Middle frontal gyrus (tissue), 1 donor: Measurements from ENCODE around the gene CHFR.
"Not testable (repeated sequence)": the region's sequence is repeated elsewhere in the genome, so short reads cannot be mapped to it uniquely, and the experiment has no call there.

ENCODE experiments used
- DNase-seq: peaks from one replicate; pipeline ENCODE4 v3.0.0-alpha.2; 2015; ENCODE audit warnings: low spot score; ENCODE audit errors: extremely low spot score

Gene CHFR

DNA sequence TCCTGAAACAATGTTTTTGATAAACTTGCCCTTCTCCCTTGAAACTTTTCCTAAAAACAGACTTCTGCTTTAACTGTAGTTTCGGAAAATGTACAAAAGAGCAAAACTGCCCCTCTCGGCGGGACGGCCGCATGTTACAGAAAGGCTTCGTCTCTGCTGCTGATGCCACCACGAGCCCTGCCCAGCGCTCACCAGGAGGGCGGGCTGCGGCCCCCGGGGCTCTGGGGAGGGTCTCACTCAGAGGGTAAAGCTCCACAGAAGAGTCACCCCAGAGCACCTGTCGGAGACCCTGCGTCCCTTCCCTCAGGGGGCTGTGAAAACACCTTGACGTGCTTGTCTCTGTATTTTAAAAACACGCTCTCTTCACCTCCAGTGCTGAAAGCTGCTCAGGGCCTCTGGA, 46.3 kb downstream of the CHFR start:
- DNase-seq, result no peak

DNA sequence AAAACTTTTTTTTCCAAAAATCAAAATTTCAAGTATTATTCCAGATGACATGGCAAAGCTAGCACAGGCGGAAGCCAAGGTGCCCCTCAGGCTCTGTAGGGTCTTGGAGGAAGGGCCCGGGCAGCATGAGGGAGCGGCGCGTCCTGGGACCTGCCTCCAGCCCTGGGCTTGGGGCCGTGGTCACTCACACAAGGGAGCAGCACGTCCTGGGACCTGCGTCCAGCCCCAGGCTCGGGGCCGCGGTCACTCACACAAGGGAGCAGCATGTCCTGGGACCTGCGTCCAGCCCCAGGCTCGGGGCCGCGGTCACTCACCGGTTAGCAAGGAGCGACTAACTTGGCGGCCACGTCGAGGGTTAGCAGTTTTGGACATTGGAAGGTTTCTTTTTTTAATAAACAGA, 46.9 kb downstream of the CHFR start:
- no peak for DNase-seq

DNA sequence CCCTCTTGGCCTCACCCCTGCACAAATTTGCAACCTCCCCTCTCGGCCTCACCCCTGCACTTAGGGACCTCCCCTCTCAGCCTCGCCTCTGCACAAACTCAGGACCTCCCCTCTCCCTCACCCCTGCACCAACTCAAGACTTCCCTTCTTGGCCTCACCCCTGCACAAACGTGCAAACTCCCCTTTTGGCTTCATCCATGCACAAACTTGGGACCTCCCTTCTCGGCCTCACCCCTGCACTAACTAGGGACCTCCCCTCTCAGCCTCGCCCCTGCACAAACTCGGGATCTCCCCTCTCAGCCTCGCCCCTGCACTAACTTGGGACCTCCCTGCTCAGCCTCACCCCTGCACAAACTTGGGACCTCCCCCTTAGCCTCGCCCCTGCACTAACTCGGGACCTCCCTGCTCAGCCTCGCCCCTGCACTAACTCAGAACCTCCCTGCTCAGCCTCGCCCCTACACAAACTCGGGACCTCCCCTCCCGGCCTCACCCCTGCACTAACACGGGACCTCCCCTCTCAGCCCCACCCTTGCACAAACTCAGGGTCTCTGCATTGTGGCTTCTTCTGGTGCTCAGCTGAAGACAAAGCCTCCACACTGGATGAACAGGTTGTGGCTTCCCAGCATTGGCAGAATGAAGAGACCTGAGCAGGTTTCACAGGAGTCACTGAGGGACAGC, 47.7 kb downstream of the CHFR start:
- DNase-seq, result no peak

DNA sequence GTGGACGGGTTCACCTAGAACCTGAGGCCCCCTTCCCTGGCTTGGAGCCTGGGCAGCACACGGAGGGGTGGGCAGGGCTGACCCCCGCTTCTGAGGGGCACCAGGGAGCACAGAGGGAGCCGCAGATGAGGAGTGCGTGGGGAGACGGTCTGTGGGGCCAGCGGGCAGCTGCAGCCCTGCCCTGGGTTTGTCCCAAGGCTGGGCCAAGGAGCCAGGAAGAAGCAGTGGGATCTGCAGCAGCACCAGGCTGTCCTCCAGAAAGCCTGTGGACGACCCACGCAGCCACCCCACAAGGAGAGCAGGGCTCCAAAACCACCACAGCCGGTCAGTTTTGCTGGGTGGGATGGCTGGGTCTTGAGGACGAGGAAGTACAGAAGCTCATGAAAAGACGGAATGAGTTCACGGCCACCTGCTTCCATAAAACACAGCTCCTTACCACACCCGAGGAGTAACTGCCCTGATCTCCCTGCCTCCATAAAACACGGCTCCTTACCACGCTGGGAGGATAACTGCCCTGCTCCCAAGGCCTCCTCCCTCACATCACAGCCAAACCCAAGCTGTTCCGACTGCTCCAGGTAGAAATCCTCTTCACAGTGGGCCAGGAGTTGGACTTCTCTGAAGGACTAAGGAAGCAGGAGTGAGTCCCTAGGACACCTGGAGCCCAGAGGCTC, 48.9 kb downstream of the CHFR start:
- no peak for DNase-seq

DNA sequence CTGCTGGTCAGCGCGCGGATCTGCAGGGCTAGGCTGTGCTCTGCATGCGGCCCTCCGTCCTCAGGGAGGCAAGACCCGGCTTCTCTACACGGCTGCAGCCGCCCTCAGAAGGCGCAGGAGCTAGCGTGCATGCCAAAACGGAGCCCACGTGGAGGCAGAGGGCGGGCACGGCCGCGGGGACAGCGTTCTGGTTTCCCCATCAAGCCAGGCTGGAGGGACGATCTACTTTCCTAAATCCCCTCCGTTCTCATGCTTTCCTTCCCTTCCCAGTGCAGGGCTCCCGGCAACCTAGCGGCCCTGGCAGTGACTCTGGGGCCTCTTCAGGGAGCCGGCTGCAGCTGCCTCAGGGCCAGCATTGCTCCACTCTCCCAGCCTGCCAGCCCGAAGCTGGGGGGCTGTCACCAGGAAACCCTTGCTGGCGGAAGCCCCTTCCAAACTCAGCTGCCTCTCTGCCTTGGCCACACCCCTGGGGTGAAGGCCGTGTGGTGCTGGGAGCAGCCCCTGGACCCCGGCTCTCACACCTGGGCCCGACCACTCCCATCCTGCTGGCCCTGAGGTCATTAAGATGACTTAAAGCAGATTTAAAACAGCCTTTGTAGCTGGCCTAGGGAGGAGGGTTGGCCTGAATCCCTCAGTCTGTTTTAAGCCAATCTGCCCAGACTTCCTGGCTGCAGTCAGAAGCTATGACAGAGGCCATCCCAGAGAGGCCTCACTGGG, 49.6 kb downstream of the CHFR start:
- no peak for DNase-seq

DNA sequence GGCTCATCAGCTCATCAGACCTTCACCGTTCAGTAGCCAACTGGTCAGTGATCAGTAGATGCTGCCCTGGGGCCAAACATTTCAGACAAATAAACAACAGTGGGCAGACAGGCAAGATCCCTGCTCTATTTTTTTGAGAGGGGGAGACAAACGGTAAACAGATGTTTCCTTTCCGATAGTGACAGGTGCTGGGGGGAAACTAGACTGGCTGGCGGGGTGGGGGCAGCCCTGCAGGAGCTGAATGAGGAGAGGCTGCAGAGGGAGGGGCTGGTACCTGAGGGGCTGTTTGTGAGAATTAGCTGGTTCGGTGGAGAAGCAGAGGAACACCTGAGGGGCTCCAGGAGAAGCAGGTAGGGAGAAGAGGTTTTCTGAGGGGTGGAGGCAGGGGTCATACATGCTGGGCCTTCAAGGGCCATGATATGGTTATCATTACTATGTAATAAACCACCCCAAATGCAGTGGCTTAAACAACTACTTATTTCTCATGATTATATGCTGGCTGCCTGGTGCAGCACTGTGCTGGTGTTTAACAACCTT, 50.5 kb downstream of the CHFR start:
- no peak for DNase-seq

DNA sequence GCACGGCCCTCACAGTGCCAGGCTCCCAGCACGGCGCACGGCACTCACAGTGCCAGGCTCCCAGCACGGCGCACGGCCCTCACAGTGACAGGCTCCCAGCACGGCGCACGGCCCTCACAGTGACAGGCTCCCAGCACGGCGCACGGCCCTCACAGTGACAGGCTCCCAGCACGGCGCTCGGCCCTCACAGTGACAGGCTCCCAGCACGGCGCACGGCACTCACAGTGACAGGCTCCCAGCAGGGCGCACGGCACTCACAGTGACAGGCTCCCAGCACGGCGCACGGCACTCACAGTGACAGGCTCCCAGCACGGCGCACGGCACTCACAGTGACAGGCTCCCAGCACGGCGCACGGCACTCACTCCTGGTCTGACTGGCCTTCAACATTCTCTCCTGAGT, 51.2 kb downstream of the CHFR start:
- DNase-seq, result not testable (repeated sequence)

DNA sequence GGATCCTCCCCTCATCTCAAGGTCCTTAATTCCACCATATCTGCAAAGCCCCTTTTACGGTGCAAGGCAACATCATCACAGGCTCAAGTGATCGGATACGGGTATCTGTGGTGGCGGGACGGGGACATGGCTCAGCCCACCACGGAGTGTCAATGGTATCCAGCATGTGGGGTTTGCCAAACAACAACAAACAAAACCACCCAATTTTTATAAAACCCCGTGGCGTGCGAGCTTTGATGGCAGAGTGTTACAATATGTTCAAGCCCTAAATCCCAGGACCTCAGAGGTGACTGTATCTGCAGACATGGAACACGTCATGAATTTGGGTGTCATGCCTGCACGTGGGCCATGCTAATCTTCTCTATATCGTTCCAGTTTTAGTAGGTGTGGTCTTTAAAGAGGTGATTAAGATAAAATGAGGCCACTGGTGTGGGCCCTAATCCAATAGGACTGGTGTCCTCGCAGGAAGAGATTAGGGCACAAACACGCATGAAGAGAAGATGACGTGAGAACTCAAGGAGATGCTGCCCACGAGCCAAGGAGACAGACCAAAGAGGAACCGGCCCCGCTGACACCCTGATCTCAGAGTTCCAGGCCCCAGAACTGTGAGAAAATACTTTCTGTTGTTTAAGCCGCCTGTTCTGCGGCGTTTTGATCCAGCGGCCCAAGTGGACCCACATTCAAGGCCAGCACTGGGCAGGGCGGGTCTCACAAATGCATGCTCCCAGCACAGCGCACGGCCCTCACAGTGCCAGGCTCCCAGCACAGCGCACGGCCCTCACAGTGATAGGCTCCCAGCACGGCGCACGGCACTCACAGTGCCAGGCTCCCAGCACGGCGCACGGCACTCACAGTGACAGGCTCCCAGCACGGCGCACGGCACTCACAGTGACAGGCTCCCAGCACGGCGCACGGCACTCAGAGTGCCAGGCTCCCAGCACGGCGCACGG, 52.1 kb downstream of the CHFR start:
- no peak for DNase-seq

DNA sequence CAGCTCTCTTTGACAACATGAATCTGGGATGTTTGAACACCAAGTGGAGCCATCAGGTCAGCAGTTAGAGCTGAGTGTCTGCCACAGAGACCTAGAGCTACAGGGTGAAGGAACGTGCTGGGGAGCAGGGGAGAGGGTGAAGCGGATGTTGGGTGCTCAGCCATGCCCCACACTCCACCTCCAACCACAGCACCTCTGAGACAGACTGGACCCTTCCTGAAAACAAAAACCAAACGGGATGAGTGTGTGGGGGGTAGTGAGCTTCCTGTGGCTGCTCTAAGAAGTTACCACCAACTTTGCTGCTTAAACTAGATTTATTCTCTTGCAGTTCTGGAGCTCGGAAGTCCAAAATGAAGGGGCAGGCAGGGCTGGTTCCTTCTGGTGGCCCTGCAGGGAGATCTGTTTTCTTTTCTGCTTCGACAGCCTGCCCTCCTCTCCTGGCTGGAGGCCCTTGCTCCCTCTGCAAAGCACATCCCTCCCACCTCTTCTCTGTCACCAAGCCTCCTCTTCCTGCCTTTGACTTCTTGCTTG, 53.2 kb downstream of the CHFR start:
- DNase-seq, result no peak

DNA sequence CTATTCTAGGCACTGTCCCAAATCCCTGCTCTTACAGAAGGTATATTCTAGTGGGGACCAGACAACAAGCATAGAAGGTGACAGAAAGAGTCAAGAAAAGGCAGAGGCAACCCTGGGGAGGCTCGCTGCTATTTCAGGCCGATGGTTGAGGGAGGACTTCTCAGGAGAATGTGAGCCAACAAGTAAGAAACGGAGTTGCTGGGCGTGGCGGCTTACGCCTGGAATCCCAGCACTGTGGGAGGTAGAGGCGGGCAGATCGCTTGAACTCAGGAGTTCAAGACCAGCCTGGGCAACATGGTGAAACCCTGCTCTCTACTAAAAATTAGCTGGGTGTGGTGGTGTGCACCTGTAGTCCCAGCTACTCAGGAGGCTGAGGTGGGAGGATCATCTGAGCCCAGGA, 54.1 kb downstream of the CHFR start:
- DNase-seq, result no peak

DNA sequence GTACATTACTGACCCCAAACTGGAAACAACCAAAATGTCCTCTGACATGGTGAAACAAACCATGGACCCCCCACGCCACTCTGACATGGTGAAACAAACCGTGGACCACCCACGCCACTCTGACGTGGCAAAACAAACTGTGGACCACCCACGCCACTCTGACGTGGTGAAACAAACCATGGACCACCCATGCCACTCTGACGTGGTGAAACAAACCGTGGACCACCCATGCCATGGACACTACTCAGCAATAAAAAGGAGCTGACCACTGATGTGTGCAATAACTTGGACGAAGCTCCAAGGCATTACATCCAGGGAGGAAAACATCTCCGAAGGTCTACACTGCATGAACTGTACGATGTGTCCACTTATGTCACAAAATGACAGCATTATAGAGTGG, 55.6 kb downstream of the CHFR start:
- DNase-seq, result no peak

DNA sequence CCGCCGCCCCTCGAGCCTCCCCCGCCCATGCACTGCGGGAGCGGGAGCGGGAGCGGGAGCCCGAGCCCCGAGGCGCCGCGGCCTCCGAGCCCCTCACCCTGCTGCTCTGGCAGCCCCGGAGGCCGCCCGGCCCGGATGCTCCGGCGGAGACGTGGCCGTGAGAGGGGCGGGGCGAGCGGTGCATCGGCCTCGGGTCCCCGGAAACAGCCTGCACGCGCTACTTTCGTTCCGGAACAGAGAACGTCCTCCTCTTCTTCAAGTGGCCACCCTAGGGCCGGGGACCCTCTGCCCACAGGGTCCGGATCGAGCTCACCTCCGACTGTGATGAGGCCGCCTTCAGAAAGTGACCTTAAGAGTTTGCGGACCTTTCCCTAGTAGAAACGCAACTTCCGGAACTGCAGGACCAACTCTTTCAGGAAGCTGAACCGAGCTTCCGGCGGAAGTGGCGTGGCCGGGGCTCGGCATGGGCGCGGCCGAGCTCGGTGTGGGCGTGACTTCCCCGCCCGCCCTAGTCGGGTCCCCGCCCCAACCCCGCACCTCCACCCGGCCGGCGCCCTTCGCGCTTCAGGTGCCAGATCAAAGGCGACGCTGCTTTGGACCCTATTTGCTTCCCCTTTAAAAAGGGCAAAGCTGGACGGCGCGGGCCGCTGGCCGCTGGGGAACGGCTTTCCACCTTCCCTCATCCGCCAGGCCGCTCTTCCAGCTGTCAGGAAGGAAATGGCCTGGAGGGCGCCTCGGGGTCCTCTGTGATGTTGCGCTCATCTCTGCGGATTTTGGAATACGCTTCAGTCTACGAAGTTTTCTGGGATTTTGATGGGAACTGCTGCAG, 58.5 kb downstream of the CHFR start, which contains the start of gene GOLGA3:
Gene GOLGA3, minus strand, starts transcription at position 164 of the 829 bp plus-strand sequence. CDS start 6,741 bp downstream, outside the sequence.
- peak; percentile 81 for DNase-seq

DNA sequence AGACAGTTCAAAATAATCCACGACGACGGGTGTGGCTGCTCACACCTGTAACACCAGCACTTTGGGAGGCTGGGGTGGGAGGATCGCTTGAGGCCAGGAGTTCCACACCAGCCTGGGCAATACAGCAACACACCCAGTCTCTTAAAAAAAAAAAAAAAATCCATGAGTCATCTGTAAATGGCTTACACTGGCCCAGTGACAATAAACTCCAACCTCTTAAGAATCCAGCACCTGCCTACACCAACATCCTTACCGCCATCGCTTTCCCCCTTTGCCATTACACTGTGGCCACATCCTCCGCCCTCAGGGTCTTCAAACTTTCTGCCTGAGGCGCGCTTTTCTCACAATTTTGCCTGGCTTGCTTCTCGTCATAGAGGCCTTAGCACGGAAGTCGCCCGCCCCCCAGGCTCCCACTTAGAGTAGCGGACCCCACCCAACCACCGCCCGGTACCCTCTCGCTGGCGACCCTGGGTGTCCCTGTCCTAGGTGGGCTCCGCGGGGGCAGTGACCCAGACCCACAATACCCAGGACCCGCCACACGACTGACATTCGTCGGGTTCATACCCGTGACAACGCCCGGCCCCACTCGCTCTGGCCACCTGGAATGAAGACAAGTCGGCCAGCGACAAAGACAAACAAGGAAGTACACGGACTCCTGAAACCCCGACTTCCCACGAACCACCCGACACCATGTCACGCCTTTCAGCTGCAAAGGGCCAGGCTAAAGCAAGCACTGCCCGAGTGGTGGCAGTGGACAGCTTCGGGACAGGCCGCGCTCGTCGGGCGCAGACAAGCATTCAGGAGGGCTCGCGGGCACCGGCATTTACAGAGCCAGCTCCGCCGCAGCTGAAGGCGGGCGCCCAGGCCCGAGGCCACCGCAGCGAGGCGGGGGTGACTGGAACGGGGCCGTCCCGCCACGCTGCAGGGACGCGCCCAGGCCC, 59.4 kb downstream of the CHFR start:
- DNase-seq, result no peak

DNA sequence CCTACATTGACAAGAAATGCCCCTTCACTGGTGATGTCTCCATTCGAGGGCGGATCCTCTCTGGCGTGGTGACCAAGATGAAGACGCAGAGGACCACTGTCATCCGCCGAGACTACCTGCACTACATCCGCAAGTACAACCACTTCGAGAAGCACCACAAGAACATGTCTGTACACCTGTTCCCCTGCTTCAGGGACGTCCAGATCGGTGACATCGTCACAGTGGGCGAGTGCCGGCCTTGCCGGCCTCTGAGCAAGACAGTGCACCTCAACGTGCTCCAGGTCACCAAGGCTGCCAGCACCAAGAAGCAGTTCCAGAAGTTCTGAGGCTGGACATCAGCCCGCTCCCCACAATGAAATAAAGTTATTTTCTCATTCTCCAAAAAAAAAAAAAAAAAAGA, 61.5 kb downstream of the CHFR start:
- no peak for DNase-seq

DNA sequence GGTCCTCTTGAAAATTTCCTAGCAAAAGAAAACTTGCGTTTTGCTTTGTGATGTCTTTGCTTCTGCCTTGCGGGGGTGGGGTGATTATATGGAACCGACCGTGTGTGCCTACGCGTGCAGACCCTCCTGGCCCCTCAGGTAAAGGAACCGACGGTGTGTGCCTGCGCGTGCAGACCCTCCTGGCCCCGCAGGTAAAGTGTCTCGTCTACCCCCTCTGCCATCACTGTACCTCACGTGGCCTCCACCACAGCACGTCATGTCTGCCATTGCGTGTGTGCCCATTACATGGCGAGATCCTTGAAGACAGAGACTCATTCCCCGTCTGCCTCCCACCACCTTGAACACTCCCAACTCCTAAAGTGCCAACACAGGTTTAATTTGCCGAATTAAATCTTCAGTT, 62.3 kb downstream of the CHFR start:
- DNase-seq, result no peak

DNA sequence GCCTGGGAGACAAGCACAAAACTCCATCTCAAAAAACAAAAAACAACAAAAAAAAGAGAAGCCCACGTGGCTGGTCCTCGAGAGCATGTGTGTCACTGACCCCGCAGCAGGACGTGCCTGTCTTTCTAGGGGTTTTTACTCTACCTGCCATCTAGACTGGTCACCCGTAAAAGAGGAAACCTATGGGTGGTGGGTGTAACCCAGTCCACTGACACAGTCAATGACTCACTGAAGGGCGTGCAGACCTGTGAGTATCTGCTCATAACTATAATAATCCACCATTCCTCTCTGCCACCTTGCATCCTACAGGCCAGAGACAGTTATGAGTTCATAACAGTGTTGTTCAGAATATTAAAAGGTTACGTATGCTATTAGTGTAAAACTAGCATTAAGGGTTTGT, 63.4 kb downstream of the CHFR start:
- no peak for DNase-seq

DNA sequence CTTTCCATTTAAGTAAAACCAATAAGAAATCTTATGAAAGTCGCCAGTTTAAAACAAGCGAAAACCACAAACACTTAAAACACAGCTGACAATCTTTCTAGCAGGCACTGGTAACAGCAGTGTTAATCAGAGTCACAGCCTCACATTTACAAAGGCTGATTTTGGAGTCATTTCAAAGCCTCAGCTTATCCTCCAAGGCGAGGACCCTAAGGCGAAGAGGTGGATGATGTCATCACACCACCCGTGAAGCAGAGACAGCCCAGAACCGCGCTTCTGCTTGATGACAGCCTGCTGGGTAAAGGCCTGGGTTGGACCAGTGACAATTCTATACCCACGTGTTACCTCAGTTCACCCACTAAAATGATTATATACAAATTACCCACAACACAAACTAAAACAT, 68.8 kb downstream of the CHFR start:
- no peak for DNase-seq

DNA sequence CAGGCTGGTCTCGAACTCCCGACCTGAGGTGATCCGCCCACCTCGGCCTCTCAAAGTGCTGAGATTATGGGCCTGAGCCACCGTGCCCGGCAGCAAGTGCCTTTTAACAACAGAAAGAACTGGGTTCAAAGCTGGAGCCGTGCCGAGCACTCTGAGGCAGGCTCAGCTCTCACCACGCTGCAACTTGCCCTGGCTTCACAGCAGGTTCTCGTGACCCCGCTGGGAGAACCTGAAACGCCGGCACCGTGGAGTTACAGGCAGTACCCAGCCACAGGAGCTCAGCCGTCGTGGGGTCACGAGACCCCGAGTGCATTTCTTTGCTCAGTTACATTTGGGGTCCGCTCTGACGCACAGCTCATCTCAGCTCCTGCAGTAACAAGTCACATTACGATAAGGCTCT, 73.2 kb downstream of the CHFR start:
- DNase-seq, result no peak

DNA sequence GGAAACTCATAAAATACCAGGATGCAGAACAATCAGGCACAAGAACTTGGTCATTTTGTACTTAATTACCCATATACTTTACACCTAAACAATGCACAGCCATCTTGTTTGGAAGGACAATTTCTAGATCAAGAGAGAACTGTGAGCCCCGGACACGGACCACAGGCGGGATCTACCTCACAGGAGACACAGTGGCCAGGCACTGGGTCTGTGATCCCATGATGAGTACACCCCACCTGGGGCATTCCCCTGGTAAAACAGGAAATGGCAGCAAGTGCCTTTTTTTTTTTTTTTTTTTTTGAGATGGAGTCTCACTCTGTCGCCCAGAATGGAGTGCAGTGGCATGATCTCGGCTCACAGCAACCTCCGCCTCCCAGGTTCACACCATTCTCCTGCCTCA, 74.0 kb downstream of the CHFR start:
- DNase-seq, result no peak
